Fibroblast of skin of right biceps (primary cell): ENCODE measurements around the gene ADCK2.
"Not testable (repeated sequence)": the region's sequence is repeated elsewhere in the genome, so short reads cannot be mapped to it uniquely, and the experiment has no call there.

Source experiments
- DNase-seq: peaks from one replicate; pipeline ENCODE4 v3.0.0-alpha.2; 2013

ADCK2 gene

DNA sequence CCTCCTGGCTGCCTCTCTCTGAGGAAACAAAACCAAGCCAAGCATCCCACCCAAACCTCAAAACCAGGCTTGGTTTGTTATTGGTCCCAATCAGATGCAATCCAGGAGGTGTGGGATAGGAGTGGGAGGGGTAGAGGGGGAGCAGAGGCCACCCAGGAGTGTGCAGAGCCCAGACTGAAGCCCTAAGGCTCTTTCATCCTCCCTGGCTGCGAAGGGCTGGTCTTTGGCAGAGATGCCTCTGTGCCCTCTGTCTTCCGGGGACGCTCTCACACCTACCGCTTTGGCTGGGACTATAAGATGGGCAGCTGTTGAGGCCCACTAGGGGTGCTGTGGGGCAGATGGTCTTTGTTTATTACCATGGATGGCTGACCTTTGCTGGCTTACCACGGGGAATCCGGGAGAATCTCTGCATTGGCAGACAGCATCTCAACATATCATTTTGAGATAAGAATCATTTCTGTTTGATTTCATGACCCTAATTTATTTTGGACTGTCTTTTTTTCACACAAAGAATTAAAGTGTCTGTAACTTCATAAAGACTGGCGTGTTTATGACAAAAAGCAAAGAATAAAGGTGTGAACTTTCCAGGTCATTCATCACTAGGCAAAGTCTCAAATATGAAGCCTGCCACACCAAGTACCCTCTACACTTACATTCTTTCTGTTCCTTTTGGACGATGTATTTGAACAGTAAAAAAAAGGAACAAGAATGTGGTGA is 25.7 kb upstream of the ADCK2 start:
- peak; percentile 30 for DNase-seq

- DNase-seq = peak; percentile 57
Measured at GRCh38 chr7:140649556-140650205, 23.1 kb upstream of the ADCK2 start.

GRCh38 chr7:140650367-140650766 is 22.4 kb upstream of the ADCK2 start:
- DNase-seq = no peak

GRCh38 chr7:140653319-140654108 is 19.2 kb upstream of the ADCK2 start:
- DNase-seq = peak; percentile 77

DNA sequence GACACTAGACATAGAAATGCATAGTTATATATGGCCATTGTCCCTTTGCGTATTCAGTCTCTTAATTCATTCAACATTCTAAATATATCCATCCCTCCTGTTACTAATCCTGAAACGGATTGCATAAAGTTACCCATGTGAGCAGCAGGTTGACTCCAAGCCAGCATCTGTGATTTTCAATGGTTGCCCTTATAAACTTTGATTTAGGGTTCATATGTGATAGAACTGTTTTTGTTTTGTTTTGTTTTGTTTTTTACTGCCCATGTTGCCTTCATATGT is 18.7 kb upstream of the ADCK2 start:
- DNase-seq = no peak

DNA sequence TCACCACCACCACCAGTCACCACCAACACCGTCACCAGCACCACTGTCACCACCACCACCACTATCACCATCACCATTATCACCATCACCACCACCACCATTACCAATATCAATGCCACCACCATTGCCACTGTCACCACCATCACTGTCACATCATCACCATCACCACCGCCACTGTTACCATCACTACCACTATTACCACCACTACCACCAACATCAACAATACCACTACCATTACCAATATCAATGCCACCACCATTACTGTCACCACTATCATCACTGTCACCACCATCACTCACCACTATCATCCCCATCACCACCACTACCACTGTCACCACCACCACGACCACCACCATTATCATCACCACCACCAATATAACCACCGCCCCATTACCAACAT is 18.1 kb upstream of the ADCK2 start:
- DNase-seq = no peak

DNA sequence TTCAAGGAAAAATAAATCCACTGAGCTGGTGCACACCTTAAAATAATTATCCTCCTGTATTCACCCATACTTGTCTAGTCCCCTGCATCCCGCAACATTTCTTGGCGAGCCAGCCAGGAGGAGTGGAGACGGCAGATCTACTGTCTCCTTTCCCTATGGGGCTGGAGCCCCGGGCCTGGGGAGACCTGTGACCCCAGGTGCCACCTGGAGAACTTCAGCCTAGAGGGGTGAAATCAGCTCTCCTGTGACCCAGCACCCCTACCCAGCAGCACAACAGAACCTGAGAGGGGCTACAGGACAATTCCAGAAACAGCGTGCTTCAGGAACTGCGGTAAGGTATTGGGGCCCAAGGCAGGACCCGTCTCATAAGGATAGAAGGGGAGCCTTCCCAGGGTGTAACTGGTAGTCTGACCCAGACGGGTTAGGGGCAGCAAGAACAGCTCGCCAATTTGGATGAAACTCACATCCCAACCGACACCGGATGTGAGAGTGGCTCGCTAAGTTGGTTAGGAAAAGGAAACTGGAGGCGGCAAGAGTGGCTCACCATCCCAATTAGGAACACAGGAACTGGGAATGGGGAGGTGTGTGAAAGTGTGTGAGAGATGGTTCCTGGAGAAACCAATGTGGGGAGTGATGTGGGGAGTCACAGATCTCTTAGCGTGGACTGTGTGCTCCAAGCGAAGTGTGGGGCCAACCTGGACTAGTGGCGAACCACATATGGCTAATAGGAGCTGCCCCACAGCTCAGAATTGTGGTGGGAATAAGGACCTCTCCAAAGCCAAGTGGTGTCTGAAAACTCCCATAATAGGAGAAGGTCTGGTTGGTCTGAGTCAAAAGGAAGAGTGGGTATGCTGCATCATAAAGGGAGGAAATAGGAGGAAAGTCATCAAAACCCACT is 17.0 kb upstream of the ADCK2 start:
- no peak for DNase-seq

GRCh38 chr7:140656548-140657515 is 15.9 kb upstream of the ADCK2 start:
- peak; percentile 45 for DNase-seq

DNA sequence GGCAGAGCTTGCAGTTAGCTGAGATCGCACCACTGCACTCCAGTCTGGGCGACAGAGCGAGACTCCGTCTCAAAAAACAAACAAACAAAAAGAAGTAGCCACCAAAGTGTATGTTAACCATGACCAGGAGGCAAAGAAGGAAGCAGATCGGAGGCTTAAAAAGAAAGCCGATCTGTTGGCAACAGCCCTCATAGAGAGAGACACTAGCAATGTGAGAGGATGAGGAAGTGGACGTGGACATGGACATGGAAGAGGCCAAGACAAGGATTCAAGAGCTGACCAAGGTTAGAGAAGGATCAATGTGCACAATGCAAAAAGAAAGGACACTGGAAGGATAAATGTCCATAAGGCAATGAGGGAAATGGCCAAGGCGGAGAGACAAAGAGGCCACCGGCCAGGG is 14.9 kb upstream of the ADCK2 start:
- no peak for DNase-seq

GRCh38 chr7:140659856-140660255 is 12.9 kb upstream of the ADCK2 start:
- peak; percentile 78 for DNase-seq

DNA sequence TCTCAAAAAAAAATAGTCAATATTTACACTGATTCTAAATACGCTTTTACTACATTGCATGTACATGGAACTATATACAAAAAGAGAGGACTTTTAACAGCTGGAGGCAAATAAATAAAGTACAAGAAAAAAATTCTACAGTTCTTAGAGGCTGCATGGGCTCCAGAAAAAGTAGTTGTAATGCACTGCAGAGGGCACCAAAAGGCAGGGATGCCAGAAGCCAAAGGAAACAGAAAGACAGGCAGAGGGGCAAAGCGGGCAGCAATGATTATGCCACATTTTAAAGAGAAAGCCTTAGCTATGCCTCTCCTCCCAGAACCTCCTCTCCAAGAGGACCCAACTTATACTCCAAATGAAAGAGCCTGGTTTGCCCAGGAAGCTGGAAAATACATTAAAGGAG is 11.6 kb upstream of the ADCK2 start:
- no peak for DNase-seq

- not testable (repeated sequence) for DNase-seq
Measured at GRCh38 chr7:140662938-140663337, 9.8 kb upstream of the ADCK2 start.

GRCh38 chr7:140667476-140667875 is 5.3 kb upstream of the ADCK2 start:
- no peak for DNase-seq

DNA sequence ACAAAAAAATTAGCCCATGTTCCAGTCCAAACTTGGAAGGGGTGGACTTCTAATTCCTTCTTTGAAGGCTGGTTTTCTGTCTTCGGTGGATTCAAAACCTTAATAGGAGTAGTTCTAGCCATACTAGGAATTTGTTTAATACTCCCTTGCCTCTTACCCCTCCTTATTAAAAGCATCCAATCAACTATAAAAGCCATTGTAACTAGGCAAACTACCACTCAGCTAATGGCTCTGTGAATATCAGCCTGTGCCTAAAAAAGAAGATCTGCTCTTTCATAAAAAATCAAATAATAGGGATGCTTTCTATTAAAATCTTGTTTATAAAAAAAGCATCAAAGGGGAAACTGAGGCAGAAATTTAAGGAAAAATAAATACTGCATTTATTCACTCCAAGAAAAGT is 4.1 kb upstream of the ADCK2 start:
- no peak for DNase-seq

DNA sequence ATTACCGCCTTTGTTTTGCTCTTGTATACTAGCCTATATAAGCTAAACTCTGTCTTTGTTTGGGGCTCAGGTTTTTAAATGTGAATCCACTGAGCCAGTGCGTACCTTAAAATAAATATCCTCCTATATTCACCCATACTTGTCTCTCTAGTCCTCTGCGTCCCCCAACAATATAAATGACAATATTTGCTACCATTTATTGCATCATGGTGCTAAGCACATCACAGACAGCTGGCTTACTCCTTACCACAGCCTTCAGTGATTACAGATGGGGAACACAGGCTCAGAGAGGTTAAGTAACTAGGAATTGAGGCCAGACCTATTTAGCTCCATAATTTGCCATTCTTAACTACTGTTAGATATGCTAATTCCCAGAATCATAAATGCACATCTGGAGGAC is 3.4 kb upstream of the ADCK2 start:
- no peak for DNase-seq

DNA sequence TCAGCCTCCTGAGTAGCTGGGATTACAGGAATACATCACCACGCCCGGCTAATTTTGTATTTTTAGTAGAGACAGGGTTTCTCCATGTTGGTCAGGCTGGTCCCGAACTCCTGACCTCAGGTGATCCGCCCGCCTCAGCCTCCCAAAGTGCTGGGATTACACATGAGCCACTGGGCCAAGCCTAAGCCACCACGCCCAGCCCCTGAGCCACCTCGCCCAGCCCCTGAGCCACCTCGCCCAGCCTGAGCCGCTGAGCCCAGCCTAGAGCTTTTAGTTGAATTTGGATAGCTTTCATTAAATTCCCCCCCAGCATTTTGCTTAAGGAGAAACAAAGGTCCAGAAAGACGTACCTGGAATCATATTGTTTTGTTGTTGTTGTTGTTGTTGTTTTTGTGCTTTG is 2.9 kb upstream of the ADCK2 start:
- DNase-seq = not testable (repeated sequence)

DNA sequence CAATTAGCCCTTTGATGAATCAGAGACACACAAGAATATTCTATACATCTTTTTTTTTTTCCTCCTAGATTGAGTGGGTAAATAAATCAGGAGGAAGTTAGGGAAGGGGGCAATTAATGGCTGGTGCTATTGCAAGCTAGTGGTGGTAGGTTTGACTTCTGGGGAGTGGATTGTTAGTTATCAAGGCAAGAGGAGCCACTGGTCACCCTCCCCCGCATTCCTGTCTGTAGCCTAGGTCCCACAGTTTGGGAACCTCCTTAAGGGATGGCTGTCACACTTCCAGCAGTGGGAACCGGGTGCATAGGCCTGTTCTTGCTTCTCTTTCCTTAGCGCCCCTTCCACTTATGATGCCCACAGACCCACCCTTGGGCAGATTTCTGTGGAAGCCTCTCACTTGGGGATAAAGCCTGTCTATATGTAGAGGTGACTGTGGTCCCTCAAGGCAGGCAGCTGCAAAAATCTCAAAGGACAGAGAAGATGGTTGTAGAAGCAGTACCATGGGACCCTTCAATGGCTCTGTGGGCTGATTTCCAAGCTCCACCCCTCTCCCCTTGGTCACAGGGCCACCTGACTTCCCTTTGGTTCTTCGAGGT is 2.3 kb upstream of the ADCK2 start:
- no peak for DNase-seq

DNA sequence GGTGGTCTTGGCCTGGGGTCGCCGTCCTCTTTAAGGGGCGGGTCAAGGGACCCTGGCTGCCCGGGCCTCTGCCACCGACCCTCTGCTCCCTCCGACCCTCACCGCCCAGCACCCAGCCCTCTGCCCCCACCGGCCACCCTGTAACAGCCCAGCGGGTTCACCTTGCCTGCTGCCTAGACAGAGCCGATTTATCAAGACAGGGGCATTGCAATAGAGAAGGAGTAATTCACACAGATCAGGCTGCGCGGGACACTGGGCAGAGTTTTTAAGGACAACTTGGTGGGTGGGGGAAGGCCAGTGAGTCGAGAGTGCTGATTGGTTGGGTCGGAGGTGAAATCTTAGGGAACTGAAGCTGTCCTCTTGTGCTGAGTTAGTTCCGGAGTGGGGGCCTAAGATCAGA is 779 bp upstream of the ADCK2 start:
- no peak for DNase-seq

- DNase-seq = no peak
Measured at GRCh38 chr7:140673063-140673773, 473 bp downstream of the ADCK2 start.

- DNase-seq = no peak
Measured at GRCh38 chr7:140673774-140674155, 1.0 kb downstream of the ADCK2 start.

GRCh38 chr7:140674356-140674800 is 1.6 kb downstream of the ADCK2 start:
- no peak for DNase-seq
